Esophagus muscularis mucosa (tissue), 3 donors: ENCODE data around the gene CELF2.

ENCODE experiments used
- EP300 ChIP-seq: sonication (generic); formaldehyde crosslinking; IDR thresholded peaks from one replicate; pipeline ENCODE4 v1.6.1; 2017; ENCODE audit warnings: antibody characterized with exemption
- TF ChIP-seq, protein P1 (sequence below), 3 experiments: fragments of 200-600 bp in 2 of 3; fragments of 450-650 bp in 1 of 3; sonication (generic) in 2 of 3; IDR thresholded peaks; one replicate each; pipeline ENCODE4 v1.5.1; 2017 to 2019; ENCODE audit warnings: antibody characterized with exemption in 3 of 3, mild to moderate bottlenecking in 2 of 3, moderate library complexity in 1 of 3

DNA sequence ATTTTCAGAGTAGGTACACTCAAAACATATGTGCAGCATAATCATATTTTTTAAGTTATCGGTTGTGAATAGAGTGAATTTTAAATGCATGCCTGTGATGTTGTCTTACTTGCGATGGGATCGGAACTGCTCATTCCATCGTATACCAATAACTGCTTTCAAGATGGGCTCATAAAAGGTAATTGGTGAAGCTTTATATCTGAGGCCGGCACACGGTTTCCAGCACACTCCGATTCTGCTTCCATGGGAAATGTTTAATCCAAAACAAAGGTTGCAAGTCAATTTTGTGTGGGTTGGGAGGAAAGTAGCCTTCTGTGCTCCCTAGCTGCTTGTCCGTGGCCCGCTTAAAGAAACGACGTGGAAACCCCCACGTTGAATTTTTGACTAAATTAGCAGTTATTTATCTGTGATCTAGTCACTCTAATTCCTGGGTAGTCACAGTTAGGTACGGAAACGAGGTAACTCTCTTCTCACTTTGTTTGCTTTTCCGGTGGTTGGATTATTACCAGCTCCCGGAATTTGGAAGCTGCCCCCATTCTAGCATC is 10.1 kb upstream of the CELF2 start:
- no peak for TF ChIP-seq EP300
- TF ChIP-seq, protein P1, sequence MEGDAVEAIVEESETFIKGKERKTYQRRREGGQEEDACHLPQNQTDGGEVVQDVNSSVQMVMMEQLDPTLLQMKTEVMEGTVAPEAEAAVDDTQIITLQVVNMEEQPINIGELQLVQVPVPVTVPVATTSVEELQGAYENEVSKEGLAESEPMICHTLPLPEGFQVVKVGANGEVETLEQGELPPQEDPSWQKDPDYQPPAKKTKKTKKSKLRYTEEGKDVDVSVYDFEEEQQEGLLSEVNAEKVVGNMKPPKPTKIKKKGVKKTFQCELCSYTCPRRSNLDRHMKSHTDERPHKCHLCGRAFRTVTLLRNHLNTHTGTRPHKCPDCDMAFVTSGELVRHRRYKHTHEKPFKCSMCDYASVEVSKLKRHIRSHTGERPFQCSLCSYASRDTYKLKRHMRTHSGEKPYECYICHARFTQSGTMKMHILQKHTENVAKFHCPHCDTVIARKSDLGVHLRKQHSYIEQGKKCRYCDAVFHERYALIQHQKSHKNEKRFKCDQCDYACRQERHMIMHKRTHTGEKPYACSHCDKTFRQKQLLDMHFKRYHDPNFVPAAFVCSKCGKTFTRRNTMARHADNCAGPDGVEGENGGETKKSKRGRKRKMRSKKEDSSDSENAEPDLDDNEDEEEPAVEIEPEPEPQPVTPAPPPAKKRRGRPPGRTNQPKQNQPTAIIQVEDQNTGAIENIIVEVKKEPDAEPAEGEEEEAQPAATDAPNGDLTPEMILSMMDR (IDR thresholded peaks at IDR 0.05) = no peak
